GM23248 (cell line): Measurements from ENCODE around the gene FAHD2B. TPM values are rescaled to one million over a fixed set of nuclear protein-coding genes. Genes with fewer than 3 reads are reported as not detected.
"Not testable (repeated sequence)": the region's sequence is repeated elsewhere in the genome, so short reads cannot be mapped to it uniquely, and the experiment has no call there.

ENCODE experiments used
- DNase-seq: peaks from one replicate; pipeline ENCODE4 v3.0.0-alpha.2; 2015
- H2AFZ ChIP-seq: fragments of 200-600 bp; sonication (generic); 2 replicates; pipeline ENCODE4 v1.6.1; 2016; ENCODE audit warnings: antibody characterized with exemption
- H3F3A ChIP-seq: fragments of 200-600 bp; sonication (generic); 2 replicates; pipeline ENCODE4 v1.6.1; 2016; ENCODE audit warnings: mild to moderate bottlenecking, antibody characterized with exemption, mixed run types; ENCODE audit not compliant: insufficient read depth
- H3K27ac ChIP-seq: fragments of 200-600 bp; sonication (generic); 2 replicates; pipeline ENCODE4 v1.5.1; 2016; ENCODE audit warnings: mild to moderate bottlenecking
- H3K27me3 ChIP-seq: fragments of 200-600 bp; sonication (generic); replicated peaks from 2 replicates; pipeline ENCODE4 v1.6.1; 2016; ENCODE audit warnings: mild to moderate bottlenecking; ENCODE audit not compliant: insufficient read depth
- H3K36me3 ChIP-seq: fragments of 200-600 bp; sonication (generic); 2 replicates; pipeline ENCODE4 v1.6.1; 2016; ENCODE audit warnings: low read depth, mild to moderate bottlenecking
- H3K4me1 ChIP-seq: fragments of 200-600 bp; sonication (generic); 2 replicates; pipeline ENCODE4 v1.6.1; 2016; ENCODE audit warnings: mild to moderate bottlenecking; ENCODE audit not compliant: insufficient read depth
- H3K4me2 ChIP-seq: fragments of 200-600 bp; sonication (generic); one replicate; pipeline ENCODE4 v1.6.1; 2016; ENCODE audit warnings: mild to moderate bottlenecking; ENCODE audit not compliant: unreplicated experiment
- H3K4me3 ChIP-seq: fragments of 200-600 bp; sonication (generic); 2 replicates; pipeline ENCODE4 v1.5.1; 2016; ENCODE audit warnings: mild to moderate bottlenecking
- H3K79me2 ChIP-seq: fragments of 200-600 bp; sonication (generic); 2 replicates; pipeline ENCODE4 v1.6.1; 2016; ENCODE audit warnings: mild to moderate bottlenecking; ENCODE audit not compliant: insufficient read depth
- H3K9ac ChIP-seq: fragments of 200-600 bp; sonication (generic); 2 replicates; pipeline ENCODE4 v1.6.1; 2016; ENCODE audit warnings: mild to moderate bottlenecking
- H3K9me2 ChIP-seq: fragments of 200-600 bp; sonication (generic); 2 replicates; pipeline ENCODE4 v1.6.1; 2016; ENCODE audit warnings: mixed run types, mild to moderate bottlenecking, moderate library complexity; ENCODE audit not compliant: insufficient read depth
- H3K9me3 ChIP-seq: fragments of 200-600 bp; sonication (generic); one replicate; pipeline ENCODE4 v1.6.1; 2017; ENCODE audit warnings: low read depth
- H4K20me1 ChIP-seq: fragments of 200-600 bp; sonication (generic); 2 replicates; pipeline ENCODE4 v1.6.0; 2016; ENCODE audit not compliant: insufficient read depth
- EZH2 ChIP-seq: fragments of 200-600 bp; sonication (generic); IDR thresholded peaks from 2 replicates; pipeline ENCODE4 v1.6.1; 2018; ENCODE audit warnings: antibody characterized with exemption, mild to moderate bottlenecking; ENCODE audit not compliant: insufficient read depth, poor library complexity, severe bottlenecking
- EZH2phosphoT487 ChIP-seq: fragments of 200-600 bp; sonication (generic); IDR thresholded peaks from 2 replicates; pipeline ENCODE4 v1.6.1; 2018; ENCODE audit warnings: antibody characterized with exemption, moderate library complexity, mild to moderate bottlenecking, low read depth; ENCODE audit not compliant: insufficient read depth
- WGBS, 2 experiments: methylation state at CpG; one replicate each; pipeline ENCODE4 v1.1.6; 2015 to 2017; ENCODE audit warnings: low lambda C conversion rate in 2 of 2, low coverage in 1 of 2; ENCODE audit errors: missing lambda C conversion rate in 2 of 2; 5-methylcytosine and 5-hydroxymethylcytosine counted together
- in situ Hi-C: fragments of 300-500 bp; cut with MboI; formaldehyde crosslinking; loops from 2 replicates; pipeline ENCODE4 v1.15.0; 2020
- polyA plus RNA-seq: library from polyadenylated mRNA; unstranded; fragments of >200 nt; fragmentation: Nextera tagmentation; extraction: Ambion mirVana; gene quantifications from 2 replicates; pipeline ENCODE4 v1.2.1, GENCODE V29; 2016
- total RNA-seq: library from RNA; depleted of rRNA; stranded (reverse); fragments of >200 nt; shearing (Covaris generic); gene quantifications from 2 replicates; pipeline ENCODE4 v1.2.3, GENCODE V29; 2014

The FAHD2B gene
- total and polyA plus RNA-seq, 2 experiments from 2014 or later, result 0.32 to 1.4 TPM

DNA sequence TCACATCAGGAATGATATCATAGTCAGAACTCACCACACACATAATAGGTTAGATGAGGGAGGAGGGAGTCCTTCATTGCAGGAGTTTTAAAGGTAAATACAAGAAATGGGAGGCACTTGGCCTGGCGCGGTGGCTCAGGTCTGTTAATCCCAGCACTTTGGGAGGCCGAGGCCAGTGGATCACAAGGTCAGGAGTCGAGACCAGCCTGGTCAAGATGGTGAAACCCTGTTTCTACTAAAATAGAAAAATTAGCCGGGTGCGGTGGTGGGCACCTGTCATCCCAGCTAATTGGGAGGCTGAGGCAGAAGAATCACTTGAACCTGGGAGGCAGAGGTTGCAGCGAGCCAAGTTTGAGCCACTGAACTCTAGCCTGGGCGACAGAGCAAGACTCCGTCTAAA lies 16.6 kb upstream of the FAHD2B start:
- not testable (repeated sequence) for H3K4me1 ChIP-seq, H3K4me3 ChIP-seq, H3K27me3 ChIP-seq, H3K9me2 ChIP-seq, H3K36me3 ChIP-seq, H3K9me3 ChIP-seq, H3K9ac ChIP-seq, H2AFZ ChIP-seq, DNase-seq, H3K4me2 ChIP-seq, H3K27ac ChIP-seq, H4K20me1 ChIP-seq, H3F3A ChIP-seq
- in situ Hi-C loops, result loop anchor here (25.0 kb wide), 1 partner anchor 249 kb away; the partner anchor contains the start of genes ANKRD39 and SEMA4C
- 59 to 80% methylated on average over 4 to 9 of the region's 9 CpGs for WGBS, 2 experiments
- peaks cover 15% of the 10 kb centered on the region for H3K79me2 ChIP-seq

GRCh38 chr2:97106878-97107277 lies 12.2 kb upstream of the FAHD2B start:
- WGBS, 2 experiments, result 46 to 51% methylated on average over 2 of the region's 2 CpGs
- H4K20me1 ChIP-seq, DNase-seq, H3K79me2 ChIP-seq, H2AFZ ChIP-seq, H3F3A ChIP-seq, H3K9me3 ChIP-seq, H3K36me3 ChIP-seq, H3K4me3 ChIP-seq, H3K9me2 ChIP-seq, H3K27ac ChIP-seq, H3K4me2 ChIP-seq, H3K9ac ChIP-seq, H3K4me1 ChIP-seq: not testable (repeated sequence)
- in situ Hi-C loops, result loop anchor here (25.0 kb wide), 1 partner anchor 245 kb away; the partner anchor contains the start of genes ANKRD39 and SEMA4C
- peaks cover 11% of the 10 kb centered on the region; the same call in 1 of the 2 replicates for H3K27me3 ChIP-seq

DNA sequence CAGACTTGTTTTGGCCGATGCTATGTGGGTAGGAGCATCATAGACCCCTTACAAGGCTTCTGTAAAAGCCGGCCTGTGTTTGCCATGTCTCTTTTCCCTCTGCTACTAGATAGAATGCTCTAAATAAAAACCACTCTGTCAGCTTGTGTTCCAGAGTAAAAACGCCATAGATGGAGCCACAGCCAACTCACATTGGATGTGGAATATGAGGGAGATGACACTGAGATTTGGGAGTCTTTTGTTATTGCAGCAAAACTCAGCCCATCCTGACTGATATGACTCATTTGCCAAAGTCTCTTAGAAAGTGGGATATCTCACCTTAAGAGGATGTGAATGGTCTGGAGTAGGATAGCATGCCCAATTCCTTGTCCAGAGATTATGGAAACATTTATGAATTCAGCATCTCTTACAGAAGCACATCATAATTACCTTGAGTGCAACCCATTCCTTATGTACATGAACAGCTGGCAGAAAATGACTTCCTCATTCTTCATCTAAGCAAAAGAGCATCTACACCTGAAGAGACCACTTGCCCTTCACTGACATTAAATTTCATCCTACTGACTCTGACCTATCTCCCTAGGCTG lies 4.2 kb upstream of the FAHD2B start:
- in situ Hi-C loops, result not testable (repeated sequence)

DNA sequence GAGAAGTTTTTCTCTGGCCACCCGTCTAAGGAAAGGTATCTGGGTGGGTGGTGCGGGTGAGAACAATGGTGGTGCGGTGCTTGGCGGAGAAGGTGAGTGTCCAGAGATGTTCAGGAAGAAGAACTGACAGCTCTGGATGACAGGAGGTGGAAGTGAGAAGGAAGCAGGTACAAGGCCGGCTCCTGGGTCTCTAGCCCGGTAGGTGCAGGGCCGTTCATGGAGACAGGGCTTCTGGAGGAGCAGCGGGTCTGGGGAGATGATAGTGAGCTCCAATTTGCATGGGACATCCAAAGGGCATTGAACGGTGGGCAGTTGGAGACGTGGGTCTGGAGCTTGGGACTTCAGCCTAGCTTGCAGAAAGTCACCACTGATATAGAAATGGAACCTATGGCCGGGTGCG lies 979 bp upstream of the FAHD2B start:
- no peak for DNase-seq
- WGBS, 2 experiments, result 74 to 79% methylated on average over 12 of the region's 12 CpGs
- in situ Hi-C loops, result no loop called here

More for the DNA sequence above, 4.2 kb upstream of the FAHD2B start:
- 37 to 46% methylated on average over 3 of the region's 3 CpGs for WGBS, 2 experiments
- not testable (repeated sequence) for H3K9me3 ChIP-seq, H2AFZ ChIP-seq, H3K9ac ChIP-seq, DNase-seq, H3K36me3 ChIP-seq, H3F3A ChIP-seq, H3K9me2 ChIP-seq, H3K79me2 ChIP-seq, H3K4me3 ChIP-seq, H3K4me1 ChIP-seq, H3K27ac ChIP-seq, H4K20me1 ChIP-seq, H3K4me2 ChIP-seq
- peaks cover 21% of the 10 kb centered on the region; the same call in 1 of the 2 replicates for H3K27me3 ChIP-seq

GRCh38 chr2:97093983-97094771 lies 505 bp downstream of the FAHD2B start:
- H3K27ac ChIP-seq, H3K4me2 ChIP-seq, H3F3A ChIP-seq, H3K9me3 ChIP-seq, H3K9ac ChIP-seq, H3K4me1 ChIP-seq, H4K20me1 ChIP-seq, H3K27me3 ChIP-seq, in situ Hi-C loops, H3K79me2 ChIP-seq, H3K9me2 ChIP-seq, H3K36me3 ChIP-seq, H2AFZ ChIP-seq, DNase-seq: not testable (repeated sequence)
- H3K4me3 ChIP-seq, result peak overlapping the region; percentile 62; the same call in 1 of the 2 replicates
- WGBS, 2 experiments, result 40 to 79% methylated on average over 4 to 5 of the region's 33 CpGs

More for the DNA sequence above, 979 bp upstream of the FAHD2B start:
- H3K4me3 ChIP-seq, result no peak overlapping the region
- H3K4me2 ChIP-seq, result peak overlapping the region; percentile 65
- TF ChIP-seq EZH2phosphoT487 (no peak), EZH2 (no peak)
- no peaks in the 10 kb centered on the region for H3K4me1 ChIP-seq
- H3K27me3 ChIP-seq, result peaks cover 6% of the 10 kb centered on the region; the same call in 1 of the 2 replicates
- H4K20me1 ChIP-seq, result no peaks in the 10 kb centered on the region
- no peak overlapping the region for H2AFZ ChIP-seq
- H3K27ac ChIP-seq, result no peak overlapping the region
- H3K9me3 ChIP-seq, result no peaks in the 10 kb centered on the region
- H3F3A ChIP-seq, result no peaks in the 10 kb centered on the region
- no peaks in the 10 kb centered on the region for H3K79me2 ChIP-seq
- no peaks in the 10 kb centered on the region for H3K36me3 ChIP-seq
- no peak overlapping the region for H3K9ac ChIP-seq
- H3K9me2 ChIP-seq, result no peaks in the 10 kb centered on the region

- WGBS, 2 experiments, result 76 to 86% methylated on average over 2 of the region's 2 CpGs
- H3K9me2 ChIP-seq, H3K9ac ChIP-seq, DNase-seq, H4K20me1 ChIP-seq, H2AFZ ChIP-seq, H3F3A ChIP-seq, H3K27ac ChIP-seq, H3K36me3 ChIP-seq, H3K9me3 ChIP-seq, H3K79me2 ChIP-seq, H3K4me3 ChIP-seq, H3K27me3 ChIP-seq, in situ Hi-C loops, H3K4me1 ChIP-seq, H3K4me2 ChIP-seq: not testable (repeated sequence)
Observed at GRCh38 chr2:97092946-97093345, 1.7 kb downstream of the FAHD2B start.

- not testable (repeated sequence) for H3K4me2 ChIP-seq, H2AFZ ChIP-seq
Observed at GRCh38 chr2:97088706-97089105, 6.0 kb downstream of the FAHD2B start.

More at GRCh38 chr2:97088706-97089105, 6.0 kb downstream of the FAHD2B start:
- DNase-seq, H3K4me3 ChIP-seq, H3K27ac ChIP-seq, H4K20me1 ChIP-seq, H3K4me1 ChIP-seq, in situ Hi-C loops, H3F3A ChIP-seq, H3K9me3 ChIP-seq, H3K79me2 ChIP-seq, H3K27me3 ChIP-seq, H3K9ac ChIP-seq, H3K36me3 ChIP-seq, H3K9me2 ChIP-seq: not testable (repeated sequence)
- 86 to 100% methylated on average over 1 of the region's 1 CpG for WGBS, 2 experiments
